NCI-H1436 (cell line): ENCODE results near the gene TBX4.
"Not testable (repeated sequence)": the region's sequence is repeated elsewhere in the genome, so short reads cannot be mapped to it uniquely, and the experiment has no call there.

Experiments
- DNase-seq: peaks from one replicate; lab custom pipeline; 2025; lab: John Stamatoyannopoulos, UW

Gene TBX4

GRCh38 chr17:61484174-61484573 is 32.0 kb downstream of the TBX4 start:
- peak; percentile 20 for DNase-seq

- DNase-seq, result no peak
These were observed 33.0 kb downstream of the TBX4 start for GRCh38 chr17:61485067-61485775.

- no peak for DNase-seq
These were observed 34.2 kb downstream of the TBX4 start for GRCh38 chr17:61486135-61487120.

GRCh38 chr17:61487161-61487988 is 35.2 kb downstream of the TBX4 start:
- DNase-seq, result no peak

- no peak for DNase-seq
These were observed 35.9 kb downstream of the TBX4 start for GRCh38 chr17:61487989-61488595.

- no peak for DNase-seq
These were observed 36.9 kb downstream of the TBX4 start for GRCh38 chr17:61488878-61489718.

GRCh38 chr17:61489719-61490490 is 37.7 kb downstream of the TBX4 start:
- DNase-seq, result no peak

GRCh38 chr17:61490540-61490975 is 38.3 kb downstream of the TBX4 start:
- no peak for DNase-seq

- DNase-seq, result no peak
These were observed 39.8 kb downstream of the TBX4 start for GRCh38 chr17:61491981-61492380.

- no peak for DNase-seq
These were observed 40.7 kb downstream of the TBX4 start for GRCh38 chr17:61492759-61493526.

GRCh38 chr17:61493830-61494324 is 41.7 kb downstream of the TBX4 start:
- not testable (repeated sequence) for DNase-seq

- DNase-seq, result no peak
These were observed 42.3 kb downstream of the TBX4 start for GRCh38 chr17:61494325-61495160.

GRCh38 chr17:61495161-61495857 is 43.1 kb downstream of the TBX4 start:
- DNase-seq, result no peak

GRCh38 chr17:61496174-61496956 is 44.1 kb downstream of the TBX4 start:
- DNase-seq, result no peak

- no peak for DNase-seq
These were observed 44.9 kb downstream of the TBX4 start for GRCh38 chr17:61496957-61497653.
